SK-N-MC (cell line): ENCODE results near the gene RAB28.

Experiments
- DNase-seq: peaks from one replicate; pipeline ENCODE4 v3.0.0-alpha.2; 2011; ENCODE audit warnings: low read depth, low spot score
- H3K27ac ChIP-seq: fragments of 200-600 bp; sonication (generic); 2 replicates; pipeline ENCODE4 v1.5.1; 2016; ENCODE audit warnings: mixed run types
- H3K36me3 ChIP-seq: fragments of 200-600 bp; sonication (generic); 2 replicates; pipeline ENCODE4 v1.6.1; 2017; ENCODE audit warnings: antibody characterized with exemption, low read length, mixed read lengths; ENCODE audit not compliant: insufficient read depth
- H3K4me3 ChIP-seq: fragments of 200-600 bp; sonication (generic); 2 replicates; pipeline ENCODE4 v1.5.1; 2016
- H3K9ac ChIP-seq: fragments of 200-600 bp; sonication (generic); 2 replicates; pipeline ENCODE4 v1.8.0; 2017; ENCODE audit warnings: mixed run types, mixed read lengths; ENCODE audit not compliant: insufficient read length
- H3K9me3 ChIP-seq: fragments of 200-600 bp; sonication (generic); 2 replicates; pipeline ENCODE4 v1.6.1; 2017; ENCODE audit warnings: low read depth, mild to moderate bottlenecking, antibody characterized with exemption, low read length, moderate library complexity, mixed read lengths
- EZH2 ChIP-seq: fragments of 200-600 bp; sonication (generic); IDR thresholded peaks from one replicate; pipeline ENCODE4 v1.6.1; 2017; ENCODE audit warnings: antibody characterized with exemption
- FOXP2 ChIP-seq: optimal IDR thresholded peaks from 2 replicates; pipeline ENCODE3; 2011; ENCODE audit warnings: mild to moderate bottlenecking, moderate library complexity; ENCODE audit not compliant: insufficient read depth; ENCODE audit errors: extremely low read length, control extremely low read depth
- POLR2AphosphoS5 ChIP-seq: IDR thresholded peaks from 2 replicates; pipeline ENCODE4 v1.6.1; 2012; ENCODE audit warnings: mild to moderate bottlenecking, low read depth, low read length, borderline replicate concordance

RAB28 gene

GRCh38 chr4:13516315-13516860, 32.2 kb upstream of the RAB28 start:
- Histone ChIP-seq H3K36me3 (no peaks in the 10 kb centered on the region), H3K4me3 (no peak overlapping the region; the same call in 1 of the 2 replicates), H3K27ac (no peak overlapping the region), H3K9ac (no peak overlapping the region), H3K9me3 (no peaks in the 10 kb centered on the region)
- TF ChIP-seq EZH2 (no peak), FOXP2 (no peak), POLR2AphosphoS5 (no peak)
- no peak for DNase-seq

- no peaks in the 10 kb centered on the region for H3K9me3 ChIP-seq
- no peaks in the 10 kb centered on the region for H3K36me3 ChIP-seq
- H3K27ac ChIP-seq = no peak overlapping the region
- no peak for DNase-seq
- H3K4me3 ChIP-seq = no peak overlapping the region
- H3K9ac ChIP-seq = no peak overlapping the region
- TF ChIP-seq POLR2AphosphoS5 = no peak
- TF ChIP-seq FOXP2 = no peak
- TF ChIP-seq EZH2 = no peak
Observed at GRCh38 chr4:13515268-13515667, 31.1 kb upstream of the RAB28 start.

GRCh38 chr4:13514722-13515121, 30.6 kb upstream of the RAB28 start:
- no peak overlapping the region for H3K4me3 ChIP-seq
- no peaks in the 10 kb centered on the region for H3K36me3 ChIP-seq
- no peak for DNase-seq
- TF ChIP-seq FOXP2 (no peak), POLR2AphosphoS5 (no peak), EZH2 (no peak)
- no peak overlapping the region for H3K9ac ChIP-seq
- H3K9me3 ChIP-seq = no peaks in the 10 kb centered on the region
- H3K27ac ChIP-seq = no peak overlapping the region

- Histone ChIP-seq H3K9me3 (no peaks in the 10 kb centered on the region), H3K36me3 (no peaks in the 10 kb centered on the region), H3K4me3 (no peak overlapping the region), H3K9ac (no peak overlapping the region), H3K27ac (no peak overlapping the region)
- no peak for DNase-seq
- TF ChIP-seq POLR2AphosphoS5 = no peak
- no peak for TF ChIP-seq FOXP2
Observed at GRCh38 chr4:13511101-13511500, 27.0 kb upstream of the RAB28 start.

GRCh38 chr4:13509442-13509841, 25.3 kb upstream of the RAB28 start:
- DNase-seq = no peak
- no peak for TF ChIP-seq FOXP2
- TF ChIP-seq POLR2AphosphoS5 = no peak
- TF ChIP-seq EZH2 = no peak

GRCh38 chr4:13504374-13504773, 20.2 kb upstream of the RAB28 start:
- no peak overlapping the region for H3K9ac ChIP-seq
- H3K9me3 ChIP-seq = no peaks in the 10 kb centered on the region
- H3K27ac ChIP-seq = no peak overlapping the region
- DNase-seq = no peak
- H3K4me3 ChIP-seq = no peak overlapping the region
- TF ChIP-seq FOXP2 = no peak
- TF ChIP-seq EZH2 = no peak
- no peak for TF ChIP-seq POLR2AphosphoS5
- no peaks in the 10 kb centered on the region for H3K36me3 ChIP-seq

More at GRCh38 chr4:13509442-13509841, 25.3 kb upstream of the RAB28 start:
- no peak overlapping the region for H3K27ac ChIP-seq
- no peaks in the 10 kb centered on the region for H3K36me3 ChIP-seq
- H3K9me3 ChIP-seq = no peaks in the 10 kb centered on the region
- no peak overlapping the region for H3K9ac ChIP-seq
- H3K4me3 ChIP-seq = no peak overlapping the region

GRCh38 chr4:13498469-13498868, 14.3 kb upstream of the RAB28 start:
- Histone ChIP-seq H3K36me3 (no peaks in the 10 kb centered on the region), H3K9me3 (no peaks in the 10 kb centered on the region), H3K9ac (no peak overlapping the region), H3K27ac (no peak overlapping the region), H3K4me3 (no peak overlapping the region)
- TF ChIP-seq POLR2AphosphoS5 = no peak
- no peak for TF ChIP-seq EZH2
- no peak for DNase-seq

GRCh38 chr4:13496605-13497004, 12.5 kb upstream of the RAB28 start:
- no peaks in the 10 kb centered on the region for H3K9me3 ChIP-seq
- no peak overlapping the region for H3K9ac ChIP-seq
- TF ChIP-seq FOXP2 (no peak), EZH2 (no peak), POLR2AphosphoS5 (no peak)
- no peak for DNase-seq
- H3K27ac ChIP-seq = no peak overlapping the region
- H3K4me3 ChIP-seq = no peak overlapping the region
- no peaks in the 10 kb centered on the region for H3K36me3 ChIP-seq

GRCh38 chr4:13495753-13496152, 11.6 kb upstream of the RAB28 start:
- no peak overlapping the region for H3K4me3 ChIP-seq
- no peaks in the 10 kb centered on the region for H3K9me3 ChIP-seq
- no peaks in the 10 kb centered on the region for H3K36me3 ChIP-seq
- H3K9ac ChIP-seq = no peak overlapping the region
- TF ChIP-seq FOXP2 = no peak
- no peak for TF ChIP-seq POLR2AphosphoS5
- no peak for TF ChIP-seq EZH2
- no peak for DNase-seq
- no peak overlapping the region for H3K27ac ChIP-seq
